ENCODE results near the gene ALK.
"Not testable (repeated sequence)": the region's sequence is repeated elsewhere in the genome, so short reads cannot be mapped to it uniquely, and the experiment has no call there.

Gene ALK

GRCh38 chr2:29263886-29264285, 657.5 kb downstream of the ALK start:
- DNase-seq = no peak

GRCh38 chr2:29262681-29263260, 658.6 kb downstream of the ALK start:
- peak; percentile 40 for DNase-seq

GRCh38 chr2:29261003-29261402, 660.4 kb downstream of the ALK start:
- DNase-seq = no peak

- DNase-seq = no peak
Measured at GRCh38 chr2:29260142-29260772, 661.1 kb downstream of the ALK start.

GRCh38 chr2:29259221-29259620, 662.2 kb downstream of the ALK start:
- DNase-seq = no peak

- no peak for DNase-seq
Measured at GRCh38 chr2:29255004-29255403, 666.4 kb downstream of the ALK start.

GRCh38 chr2:29253495-29254275, 667.7 kb downstream of the ALK start:
- DNase-seq = not testable (repeated sequence)

- no peak for DNase-seq
Measured at GRCh38 chr2:29253026-29253425, 668.4 kb downstream of the ALK start.

GRCh38 chr2:29251406-29251805, 670.0 kb downstream of the ALK start:
- DNase-seq = no peak

GRCh38 chr2:29250977-29251376, 670.4 kb downstream of the ALK start:
- DNase-seq = no peak

GRCh38 chr2:29249666-29250253, 671.6 kb downstream of the ALK start:
- no peak for DNase-seq

- no peak for DNase-seq
Measured at GRCh38 chr2:29247336-29247914, 674.0 kb downstream of the ALK start.

GRCh38 chr2:29246383-29247300, 674.7 kb downstream of the ALK start:
- DNase-seq = no peak

- no peak for DNase-seq
Measured at GRCh38 chr2:29245742-29246382, 675.5 kb downstream of the ALK start.

GRCh38 chr2:29245035-29245741, 676.2 kb downstream of the ALK start:
- not testable (repeated sequence) for DNase-seq

- no peak for DNase-seq
Measured at GRCh38 chr2:29242621-29243375, 678.6 kb downstream of the ALK start.

GRCh38 chr2:29241955-29242565, 679.3 kb downstream of the ALK start:
- DNase-seq = no peak

- no peak for DNase-seq
Measured at GRCh38 chr2:29241341-29241740, 680.0 kb downstream of the ALK start.

- DNase-seq = no peak
Measured at GRCh38 chr2:29240601-29241000, 680.8 kb downstream of the ALK start.

Data from NCI-H1436 treated with DMSO at 0.1 percent for 48 hours (cell line).